ENCODE measurements around the gene HDAC4. TPM values are rescaled to one million over a fixed set of nuclear protein-coding genes. Genes with fewer than 3 reads are reported as not detected.
A peak's percentile ranks its signal among the peaks of the same experiment; 100 is the strongest.

Gene HDAC4
- polyA plus RNA-seq, 1 experiment: 8.9 TPM

DNA sequence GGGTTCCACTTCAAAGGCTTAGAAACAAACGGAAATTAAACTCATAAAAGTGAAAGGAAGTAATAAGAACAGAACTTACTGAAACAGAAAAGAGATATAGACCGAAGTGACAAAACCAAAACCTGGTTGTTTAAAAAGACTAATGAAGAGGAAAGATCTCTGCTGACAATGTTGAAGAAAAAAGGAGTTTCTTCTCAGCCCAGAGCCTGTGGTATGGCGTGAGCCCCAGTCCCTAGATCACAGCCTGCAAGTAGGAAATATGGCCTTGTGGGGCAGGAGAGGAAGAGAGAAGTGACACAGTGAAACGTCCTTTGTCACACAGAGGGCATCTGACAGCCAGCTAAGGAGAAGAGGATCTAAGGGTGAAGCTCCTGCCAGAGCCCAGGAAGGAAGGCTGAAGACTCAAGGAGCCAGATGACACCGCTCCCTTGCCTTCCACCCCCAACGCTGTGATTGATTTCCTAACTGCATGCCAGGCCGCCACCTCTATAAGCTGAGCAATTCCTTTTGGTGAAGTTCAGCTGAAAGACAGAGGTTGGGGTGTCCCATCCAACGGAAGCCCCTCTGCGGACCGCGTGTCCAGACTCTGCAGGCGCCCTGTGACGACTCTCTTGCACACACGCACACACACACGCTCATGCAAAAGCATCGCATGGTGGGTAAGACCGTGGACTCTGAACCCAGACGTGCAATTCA lies 141.1 kb downstream of the HDAC4 start:
- CTCF ChIA-PET: no interaction called here
- Histone ChIP-seq H3K27me3 (ENCODE audit: control insufficient read depth, insufficient read depth, low read length) (no peaks in the 10 kb centered on the region), H3K27ac (ENCODE audit: low read depth, low read length) (no peak overlapping the region), H3K4me3 (ENCODE audit: low read depth, low read length) (no peak overlapping the region), H3K9me3 (ENCODE audit: control insufficient read depth, insufficient read depth, low read length) (peaks cover 4% of the 10 kb centered on the region)
- DNase-seq (ENCODE audit: low read depth, low spot score): no peak
- POLR2A ChIA-PET: no interaction called here
- TF ChIP-seq, protein P1, sequence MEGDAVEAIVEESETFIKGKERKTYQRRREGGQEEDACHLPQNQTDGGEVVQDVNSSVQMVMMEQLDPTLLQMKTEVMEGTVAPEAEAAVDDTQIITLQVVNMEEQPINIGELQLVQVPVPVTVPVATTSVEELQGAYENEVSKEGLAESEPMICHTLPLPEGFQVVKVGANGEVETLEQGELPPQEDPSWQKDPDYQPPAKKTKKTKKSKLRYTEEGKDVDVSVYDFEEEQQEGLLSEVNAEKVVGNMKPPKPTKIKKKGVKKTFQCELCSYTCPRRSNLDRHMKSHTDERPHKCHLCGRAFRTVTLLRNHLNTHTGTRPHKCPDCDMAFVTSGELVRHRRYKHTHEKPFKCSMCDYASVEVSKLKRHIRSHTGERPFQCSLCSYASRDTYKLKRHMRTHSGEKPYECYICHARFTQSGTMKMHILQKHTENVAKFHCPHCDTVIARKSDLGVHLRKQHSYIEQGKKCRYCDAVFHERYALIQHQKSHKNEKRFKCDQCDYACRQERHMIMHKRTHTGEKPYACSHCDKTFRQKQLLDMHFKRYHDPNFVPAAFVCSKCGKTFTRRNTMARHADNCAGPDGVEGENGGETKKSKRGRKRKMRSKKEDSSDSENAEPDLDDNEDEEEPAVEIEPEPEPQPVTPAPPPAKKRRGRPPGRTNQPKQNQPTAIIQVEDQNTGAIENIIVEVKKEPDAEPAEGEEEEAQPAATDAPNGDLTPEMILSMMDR (IDR thresholded peaks at IDR 0.05; ENCODE audit: low read depth, low read length): no peak

DNA sequence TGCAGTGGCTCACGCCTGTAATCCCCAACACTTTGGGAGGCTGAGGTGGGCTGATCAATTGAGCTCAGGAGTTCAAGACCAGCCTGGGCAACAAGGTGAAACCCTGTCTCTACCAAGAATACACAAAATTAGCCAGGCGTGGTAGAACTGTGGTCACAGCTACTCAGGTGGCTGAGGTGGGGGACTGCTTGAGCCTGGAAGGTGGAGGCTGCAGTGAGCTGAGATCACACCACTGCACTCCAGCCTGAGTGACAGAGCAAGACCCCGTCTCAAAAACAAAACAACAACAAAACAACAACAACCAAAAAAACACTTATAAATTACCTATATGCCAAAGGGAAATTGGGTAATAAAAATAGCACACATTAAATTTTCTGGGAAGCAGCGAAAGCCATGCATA lies 141.6 kb downstream of the HDAC4 start:
- TF ChIP-seq, protein P1 (IDR thresholded peaks at IDR 0.05; ENCODE audit: low read depth, low read length): no peak
- DNase-seq (ENCODE audit: low read depth, low spot score): no peak
- CTCF ChIA-PET: no interaction called here

DNA sequence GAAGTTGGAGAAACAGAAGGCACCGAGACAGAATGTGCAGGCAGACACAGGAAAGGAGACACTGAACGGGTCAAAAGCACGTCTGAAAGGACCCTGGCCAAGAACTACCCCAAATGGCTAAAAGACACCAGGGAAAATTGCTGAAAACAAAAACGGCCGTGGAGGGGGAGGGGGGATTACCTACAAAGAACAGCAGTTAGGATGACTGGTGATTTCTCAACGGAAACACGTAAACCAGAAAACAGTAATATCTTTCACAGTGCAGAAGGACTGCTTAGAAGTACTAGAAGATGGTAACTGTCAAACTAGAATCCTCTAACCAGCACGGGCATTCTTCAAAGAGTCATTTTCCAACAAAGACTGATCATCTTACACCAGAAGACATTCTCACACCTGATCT lies 142.6 kb downstream of the HDAC4 start:
- ChIA-PET POLR2A (no interaction called here), CTCF (no interaction called here)
- peaks cover 4% of the 10 kb centered on the region for H3K9me3 ChIP-seq (ENCODE audit: control insufficient read depth, insufficient read depth, low read length)
- H3K27ac ChIP-seq (ENCODE audit: low read depth, low read length): no peak overlapping the region
- no peak for DNase-seq (ENCODE audit: low read depth, low spot score)
- TF ChIP-seq, protein P1 (IDR thresholded peaks at IDR 0.05; ENCODE audit: low read depth, low read length): no peak
- no peak overlapping the region for H3K4me3 ChIP-seq (ENCODE audit: low read depth, low read length)
- H3K27me3 ChIP-seq (ENCODE audit: control insufficient read depth, insufficient read depth, low read length): no peaks in the 10 kb centered on the region

More for the DNA sequence above, 141.6 kb downstream of the HDAC4 start:
- POLR2A ChIA-PET: interaction anchor here (0.7 kb wide), 1 partner anchor 11 kb away, joined by 3 read pairs; no protein-coding TSS in a partner anchor
- peaks cover 4% of the 10 kb centered on the region for H3K9me3 ChIP-seq (ENCODE audit: control insufficient read depth, insufficient read depth, low read length)
- H3K4me3 ChIP-seq (ENCODE audit: low read depth, low read length): no peak overlapping the region
- no peaks in the 10 kb centered on the region for H3K27me3 ChIP-seq (ENCODE audit: control insufficient read depth, insufficient read depth, low read length)
- no peak overlapping the region for H3K27ac ChIP-seq (ENCODE audit: low read depth, low read length)

DNA sequence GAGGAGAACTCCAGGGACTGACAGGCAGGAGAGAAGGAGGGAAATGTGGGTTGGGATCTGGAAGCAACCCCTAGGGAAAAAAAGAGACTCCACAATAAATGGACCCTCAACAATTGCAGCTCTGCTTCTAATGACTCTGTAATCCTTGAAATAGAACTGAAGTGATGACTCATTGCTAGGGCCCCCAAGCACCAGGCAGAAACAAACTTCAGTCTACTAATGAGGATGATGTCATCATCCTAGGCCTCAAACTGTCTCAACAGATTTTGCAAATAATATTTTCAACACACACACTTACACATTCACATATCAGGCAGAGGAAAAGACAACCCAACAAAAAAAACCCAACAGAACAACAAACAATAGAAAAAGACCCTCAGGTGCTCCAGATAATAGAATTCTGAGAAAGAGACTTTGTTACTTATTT lies 143.3 kb downstream of the HDAC4 start:
- no peak overlapping the region for H3K4me3 ChIP-seq (ENCODE audit: low read depth, low read length)
- POLR2A ChIA-PET: no interaction called here

DNA sequence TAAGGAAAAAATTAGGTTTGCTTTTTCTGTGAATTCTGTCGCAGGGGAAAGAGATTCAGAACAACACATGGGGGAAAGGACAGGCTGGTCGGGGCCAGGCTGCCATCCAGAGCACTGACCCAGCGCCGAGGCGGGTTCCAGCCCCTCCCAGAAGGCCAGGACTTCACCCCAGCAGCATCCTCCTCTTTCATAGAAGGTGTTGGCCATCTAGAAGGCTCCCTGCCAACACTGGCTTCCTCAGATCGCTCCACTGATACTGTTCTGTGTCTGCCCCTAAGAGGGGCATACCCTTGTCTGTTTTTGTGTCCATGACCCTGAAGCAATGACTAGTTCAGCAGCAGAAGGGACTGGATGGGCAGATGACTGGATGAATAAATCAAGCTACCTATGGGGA lies 144.5 kb downstream of the HDAC4 start:
- ChIA-PET POLR2A (no interaction called here), CTCF (no interaction called here)
- H3K9me3 ChIP-seq (ENCODE audit: control insufficient read depth, insufficient read depth, low read length): peaks cover 4% of the 10 kb centered on the region
- H3K4me3 ChIP-seq (ENCODE audit: low read depth, low read length): no peak overlapping the region
- TF ChIP-seq, protein P1 (IDR thresholded peaks at IDR 0.05; ENCODE audit: low read depth, low read length): no peak
- no peak for DNase-seq (ENCODE audit: low read depth, low spot score)
- H3K27ac ChIP-seq (ENCODE audit: low read depth, low read length): no peak overlapping the region
- no peaks in the 10 kb centered on the region for H3K27me3 ChIP-seq (ENCODE audit: control insufficient read depth, insufficient read depth, low read length)

More for the DNA sequence above, 143.3 kb downstream of the HDAC4 start:
- CTCF ChIA-PET: no interaction called here
- TF ChIP-seq, protein P1 (IDR thresholded peaks at IDR 0.05; ENCODE audit: low read depth, low read length): no peak
- Histone ChIP-seq H3K27ac (ENCODE audit: low read depth, low read length) (peak overlapping the region; percentile 70), H3K9me3 (ENCODE audit: control insufficient read depth, insufficient read depth, low read length) (peaks cover 4% of the 10 kb centered on the region), H3K27me3 (ENCODE audit: control insufficient read depth, insufficient read depth, low read length) (no peaks in the 10 kb centered on the region)
- peak; percentile 70 for DNase-seq (ENCODE audit: low read depth, low spot score)

Measured in AG04450 (cell line).